Hepatocyte (in vitro differentiated cells): ENCODE measurements around the gene GLP1R. TPM values are rescaled to one million over a fixed set of nuclear protein-coding genes. Genes with fewer than 3 reads are reported as not detected.

Source experiments
- DNase-seq: peaks from one replicate; pipeline ENCODE4 v3.0.0-alpha.2; 2016; ENCODE audit warnings: low spot score
- H2AFZ ChIP-seq: fragments of 200-600 bp; sonication (generic); 2 replicates; pipeline ENCODE4 v1.6.0; 2016; ENCODE audit warnings: antibody characterized with exemption, mild to moderate bottlenecking
- H3K27ac ChIP-seq: fragments of 200-600 bp; sonication (generic); 2 replicates; pipeline ENCODE4 v1.5.1; 2016; ENCODE audit warnings: mild to moderate bottlenecking
- H3K27me3 ChIP-seq: fragments of 200-600 bp; sonication (generic); 2 replicates; pipeline ENCODE4 v1.6.1; 2016
- H3K36me3 ChIP-seq: fragments of 200-600 bp; sonication (generic); replicated peaks from 2 replicates; pipeline ENCODE4 v1.5.1; 2016; ENCODE audit warnings: low read depth; ENCODE audit not compliant: insufficient read depth
- H3K4me1 ChIP-seq: fragments of 200-600 bp; sonication (generic); 2 replicates; pipeline ENCODE4 v1.5.1; 2016; ENCODE audit warnings: mild to moderate bottlenecking, moderate library complexity; ENCODE audit not compliant: insufficient read depth
- H3K4me2 ChIP-seq: fragments of 200-600 bp; sonication (generic); 2 replicates; pipeline ENCODE4 v1.6.0; 2016
- H3K4me3 ChIP-seq: fragments of 200-600 bp; sonication (generic); 2 replicates; pipeline ENCODE4 v1.5.1; 2016; ENCODE audit warnings: mild to moderate bottlenecking
- H3K79me2 ChIP-seq: fragments of 200-600 bp; sonication (generic); 2 replicates; pipeline ENCODE4 v1.6.0; 2017; ENCODE audit warnings: mild to moderate bottlenecking
- H3K9me2 ChIP-seq: fragments of 200-600 bp; sonication (generic); replicated peaks from 2 replicates; pipeline ENCODE4 v1.6.0; 2017; ENCODE audit warnings: mild to moderate bottlenecking; ENCODE audit not compliant: insufficient read depth
- H3K9me3 ChIP-seq: fragments of 200-600 bp; sonication (generic); 2 replicates; pipeline ENCODE4 v1.5.1; 2016; ENCODE audit warnings: low read depth, mild to moderate bottlenecking
- H4K20me1 ChIP-seq: fragments of 200-600 bp; sonication (generic); 2 replicates; pipeline ENCODE4 v1.6.0; 2016; ENCODE audit warnings: mild to moderate bottlenecking; ENCODE audit not compliant: insufficient read depth, poor library complexity, severe bottlenecking
- CTCF ChIP-seq: fragments of 200-600 bp; sonication (generic); IDR thresholded peaks from 2 replicates; pipeline ENCODE4 v1.5.1; 2016; ENCODE audit warnings: antibody characterized with exemption, mild to moderate bottlenecking; ENCODE audit not compliant: poor library complexity
- EZH2 ChIP-seq: fragments of 200-600 bp; sonication (generic); IDR thresholded peaks from 2 replicates; pipeline ENCODE4 v1.6.1; 2016; ENCODE audit warnings: antibody characterized with exemption, mild to moderate bottlenecking, borderline replicate concordance
- EZH2phosphoT487 ChIP-seq: fragments of 200-600 bp; sonication (generic); IDR thresholded peaks from one replicate; pipeline ENCODE4 v1.6.1; 2018; ENCODE audit warnings: antibody characterized with exemption, mild to moderate bottlenecking, low read depth, moderate library complexity; ENCODE audit not compliant: unreplicated experiment, severe bottlenecking
- WGBS: methylation state at CpG from one replicate; pipeline ENCODE4 v1.1.6; 2016; ENCODE audit warnings: low lambda C conversion rate; ENCODE audit errors: missing lambda C conversion rate; 5-methylcytosine and 5-hydroxymethylcytosine counted together
- polyA plus RNA-seq: library from polyadenylated mRNA; unstranded; fragments of >200 nt; fragmentation: Nextera tagmentation; extraction: Ambion mirVana; gene quantifications from 2 replicates; pipeline ENCODE4 v1.2.1, GENCODE V29; 2016
- total RNA-seq: library from RNA; depleted of rRNA; stranded (reverse); fragments of >200 nt; gene quantifications from 2 replicates; pipeline ENCODE4 v1.2.3, GENCODE V29; 2014

The GLP1R gene
- total and polyA plus RNA-seq, 2 experiments from 2014 or later, result 0.30 TPM; not detected in 1

GRCh38 chr6:39060467-39061160, 12.0 kb downstream of the GLP1R start:
- no peak for DNase-seq
- no peaks in the 10 kb centered on the region for H3K9me3 ChIP-seq
- peaks cover 30% of the 10 kb centered on the region for H3K4me1 ChIP-seq
- no peak overlapping the region for H2AFZ ChIP-seq
- no peaks in the 10 kb centered on the region for H3K36me3 ChIP-seq
- no peak overlapping the region for H3K4me3 ChIP-seq
- no peak overlapping the region for H3K27ac ChIP-seq
- no peaks in the 10 kb centered on the region for H3K27me3 ChIP-seq
- no peaks in the 10 kb centered on the region for H4K20me1 ChIP-seq
- TF ChIP-seq EZH2 (no peak), EZH2phosphoT487 (no peak), CTCF (no peak)
- H3K4me2 ChIP-seq, result no peak overlapping the region
- no peaks in the 10 kb centered on the region for H3K79me2 ChIP-seq
- WGBS, result 88% methylated on average over 7 of the region's 7 CpGs
- H3K9me2 ChIP-seq, result no peaks in the 10 kb centered on the region

GRCh38 chr6:39061182-39061581, 12.6 kb downstream of the GLP1R start:
- no peaks in the 10 kb centered on the region for H4K20me1 ChIP-seq
- H3K36me3 ChIP-seq, result no peaks in the 10 kb centered on the region
- H3K27me3 ChIP-seq, result no peaks in the 10 kb centered on the region
- TF ChIP-seq CTCF (no peak), EZH2 (no peak), EZH2phosphoT487 (no peak)
- no peaks in the 10 kb centered on the region for H3K9me2 ChIP-seq
- H3K4me3 ChIP-seq, result no peak overlapping the region
- H3K27ac ChIP-seq, result no peak overlapping the region
- no peaks in the 10 kb centered on the region for H3K79me2 ChIP-seq
- H3K4me2 ChIP-seq, result no peak overlapping the region
- H3K4me1 ChIP-seq, result peaks cover 30% of the 10 kb centered on the region
- no peak for DNase-seq
- 50% methylated on average over 6 of the region's 6 CpGs for WGBS
- H3K9me3 ChIP-seq, result no peaks in the 10 kb centered on the region
- no peak overlapping the region for H2AFZ ChIP-seq

DNA sequence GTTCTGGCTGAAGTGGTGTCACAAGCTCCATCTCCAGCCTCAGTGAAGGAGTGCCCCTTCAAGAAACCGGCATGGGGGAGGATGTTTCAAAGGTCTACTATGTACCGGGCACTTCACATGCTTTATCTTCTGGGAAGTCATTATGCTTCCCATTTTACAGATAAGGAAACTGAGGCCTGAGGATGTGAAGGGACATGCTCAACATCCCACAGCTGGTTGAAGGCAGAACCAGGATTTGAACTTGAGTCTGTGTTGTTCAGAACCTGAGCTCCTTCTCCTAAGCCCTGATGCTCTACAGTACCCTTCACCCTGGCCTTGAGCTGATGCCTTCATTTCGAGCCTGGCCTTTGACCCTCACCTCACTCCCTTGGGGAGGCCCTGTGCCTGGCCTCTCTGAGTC, 13.0 kb downstream of the GLP1R start:
- no peak for TF ChIP-seq EZH2phosphoT487
- no peak for TF ChIP-seq CTCF
- no peak for TF ChIP-seq EZH2
- no peaks in the 10 kb centered on the region for H3K79me2 ChIP-seq
- no peak for DNase-seq
- no peaks in the 10 kb centered on the region for H4K20me1 ChIP-seq
- no peaks in the 10 kb centered on the region for H3K36me3 ChIP-seq
- H3K4me2 ChIP-seq, result no peak overlapping the region
- H3K27me3 ChIP-seq, result no peaks in the 10 kb centered on the region
- H3K4me3 ChIP-seq, result no peak overlapping the region
- WGBS, result 77% methylated on average over 3 of the region's 3 CpGs
- H3K9me2 ChIP-seq, result no peaks in the 10 kb centered on the region
- H3K27ac ChIP-seq, result no peak overlapping the region
- H2AFZ ChIP-seq, result no peak overlapping the region
- H3K4me1 ChIP-seq, result peaks cover 30% of the 10 kb centered on the region
- no peaks in the 10 kb centered on the region for H3K9me3 ChIP-seq
